ENCODE data around the gene ANKRD62.
"Not testable (repeated sequence)": the region's sequence is repeated elsewhere in the genome, so short reads cannot be mapped to it uniquely, and the experiment has no call there.

ANKRD62 gene

DNA sequence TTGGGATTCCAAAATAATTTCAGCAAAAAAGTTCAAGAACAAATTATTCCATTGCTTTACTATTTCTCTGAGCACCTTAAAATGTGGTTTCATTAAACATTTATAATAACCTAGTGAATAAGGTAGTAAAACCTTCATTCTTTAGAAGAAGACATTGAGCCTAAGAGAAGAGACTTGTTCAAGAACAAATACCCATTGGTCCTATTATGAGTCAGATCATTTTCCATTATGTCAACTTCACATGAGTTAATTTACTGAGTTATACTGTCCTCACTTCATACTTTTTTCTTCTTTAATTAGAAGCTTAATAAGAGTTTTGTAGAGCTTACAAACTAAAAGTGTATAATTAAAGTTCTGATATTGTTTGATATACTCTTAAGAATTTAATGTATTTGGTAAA is 5.5 kb downstream of the ANKRD62 start:
- DNase-seq: no peak

DNA sequence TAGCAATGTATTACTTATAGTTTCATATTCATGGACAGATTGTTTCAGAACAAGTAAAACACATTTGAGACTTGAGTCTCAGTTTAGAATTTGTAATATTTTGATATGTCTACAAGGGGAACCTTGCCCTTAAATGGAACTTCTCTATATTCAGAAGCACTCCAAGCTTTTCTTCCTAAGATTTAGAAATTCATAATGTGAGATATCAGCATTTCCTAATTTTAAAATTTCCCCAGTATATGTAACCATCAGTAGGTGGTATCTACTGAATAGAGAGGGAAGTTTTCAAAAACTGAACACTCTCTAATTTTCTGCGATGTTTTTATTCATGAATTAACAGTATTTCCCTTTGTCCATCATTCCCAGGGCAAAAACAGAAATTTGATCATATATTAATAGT is 7.6 kb downstream of the ANKRD62 start:
- DNase-seq: no peak

DNA sequence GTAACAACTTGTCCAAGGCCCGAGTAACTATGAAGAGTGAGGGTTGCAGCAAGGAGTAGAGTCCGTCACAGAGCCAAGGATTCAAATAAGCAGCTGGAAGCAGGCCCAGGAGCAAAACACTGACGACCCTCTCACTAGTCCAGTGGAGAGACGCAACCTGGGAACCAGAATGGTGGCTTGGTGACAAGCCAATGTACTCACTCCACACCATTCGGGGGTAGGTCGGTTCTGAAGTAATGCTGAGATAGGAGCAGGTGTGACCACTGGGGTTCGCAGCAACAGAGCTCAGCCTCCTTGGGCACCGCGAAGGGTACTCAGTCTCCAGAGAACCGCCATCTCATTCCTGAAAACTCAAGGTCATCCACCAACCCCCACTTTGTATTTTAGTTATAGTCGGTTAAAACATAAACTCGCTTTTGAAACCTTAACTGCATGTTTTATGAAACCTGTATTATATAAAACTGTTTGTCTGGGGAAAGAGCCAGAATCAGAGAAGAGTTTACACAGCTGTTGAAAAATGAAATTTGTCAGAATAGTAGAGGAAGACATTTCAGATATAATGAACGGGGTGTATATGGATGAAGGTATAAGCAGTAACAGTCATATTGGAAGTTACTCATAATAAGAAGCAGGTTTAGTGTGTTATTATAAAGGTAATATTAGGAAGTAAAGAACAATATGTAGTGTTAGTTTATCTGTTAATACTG is 8.6 kb downstream of the ANKRD62 start:
- no peak for DNase-seq

DNA sequence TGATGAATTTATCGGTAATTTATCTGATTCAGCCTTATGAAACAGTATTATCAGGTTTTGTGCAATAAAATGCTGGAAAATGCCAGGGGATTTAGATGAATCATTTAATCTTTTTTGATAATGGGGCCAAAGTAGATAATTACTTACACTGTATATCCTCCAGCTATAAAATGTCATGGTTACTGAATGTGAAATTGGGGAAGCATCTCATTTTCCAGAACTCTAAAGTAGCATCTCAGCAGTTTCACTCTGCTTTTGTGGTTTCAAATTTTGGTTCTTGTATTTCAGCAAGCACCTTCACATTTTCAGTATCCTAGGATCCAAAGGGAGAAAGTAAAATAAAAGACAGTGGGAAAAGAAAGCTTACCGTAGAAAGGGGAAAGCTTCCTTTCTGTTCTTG is 12.8 kb downstream of the ANKRD62 start:
- DNase-seq: no peak

DNA sequence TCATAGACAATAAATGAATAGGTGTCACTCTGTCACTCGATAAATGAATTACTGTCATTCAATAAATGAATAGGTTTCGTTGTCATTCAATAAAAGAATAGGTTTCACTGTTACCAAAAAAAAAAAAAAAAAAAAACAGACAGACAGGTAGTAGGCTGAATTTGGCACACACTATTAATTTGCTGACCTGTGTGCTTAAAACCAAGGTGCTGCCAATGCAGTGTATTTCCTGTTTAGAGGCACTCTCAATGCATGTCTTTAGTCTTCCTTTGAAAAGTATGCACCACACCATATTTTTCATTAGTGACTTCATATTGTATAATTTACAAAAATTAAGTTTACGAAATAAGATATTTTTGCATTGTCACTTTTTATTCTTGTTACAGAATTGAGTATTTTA is 16.2 kb downstream of the ANKRD62 start:
- no peak for DNase-seq

DNA sequence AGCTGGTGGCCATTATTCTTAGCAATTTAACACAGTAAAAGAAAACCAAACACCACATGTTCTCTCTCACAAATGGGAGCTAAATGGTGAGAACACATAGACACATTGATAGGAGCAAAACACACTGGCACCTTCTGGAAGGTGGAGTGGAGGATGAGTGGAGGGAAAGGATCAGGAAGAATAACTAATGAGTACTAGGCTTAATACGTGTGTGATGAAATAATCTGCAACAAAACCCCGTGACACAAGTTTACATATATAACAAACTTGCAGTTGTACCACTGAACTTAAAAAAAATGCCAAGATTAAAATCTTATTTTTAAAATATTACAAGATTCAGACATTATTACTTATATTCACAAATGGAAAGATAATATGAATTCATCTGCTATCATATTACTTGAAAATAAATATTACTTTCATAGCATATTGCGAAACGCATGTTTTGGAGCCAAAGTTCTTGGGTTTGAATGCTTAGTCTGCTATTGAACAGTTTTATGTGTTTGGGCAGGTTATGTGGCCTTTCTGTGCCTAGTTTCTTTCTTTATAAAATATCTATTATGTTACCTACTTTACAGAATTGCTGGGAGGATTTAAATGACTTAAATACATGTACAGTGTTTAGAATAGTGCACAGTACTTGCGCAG is 20.5 kb downstream of the ANKRD62 start:
- DNase-seq: no peak

DNA sequence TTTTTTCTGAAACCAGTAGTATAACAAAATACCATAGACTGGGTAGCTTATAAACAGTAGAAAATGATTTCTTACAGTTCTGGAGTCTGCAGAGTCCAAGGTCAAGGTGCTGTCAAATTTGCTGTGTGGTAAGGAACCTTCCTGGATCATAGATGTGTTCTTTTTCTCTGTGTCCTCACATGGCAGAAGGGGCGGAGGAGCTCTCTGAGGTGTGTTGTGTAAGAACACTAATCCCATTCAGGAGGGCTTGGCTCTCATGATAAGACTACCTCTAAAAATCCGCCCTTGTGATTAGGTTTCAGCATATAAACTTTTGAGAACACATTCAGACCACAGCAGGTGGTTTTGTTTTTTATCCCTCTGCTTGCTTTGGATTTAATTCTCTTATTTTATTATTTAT is 25.7 kb downstream of the ANKRD62 start:
- DNase-seq: no peak

DNA sequence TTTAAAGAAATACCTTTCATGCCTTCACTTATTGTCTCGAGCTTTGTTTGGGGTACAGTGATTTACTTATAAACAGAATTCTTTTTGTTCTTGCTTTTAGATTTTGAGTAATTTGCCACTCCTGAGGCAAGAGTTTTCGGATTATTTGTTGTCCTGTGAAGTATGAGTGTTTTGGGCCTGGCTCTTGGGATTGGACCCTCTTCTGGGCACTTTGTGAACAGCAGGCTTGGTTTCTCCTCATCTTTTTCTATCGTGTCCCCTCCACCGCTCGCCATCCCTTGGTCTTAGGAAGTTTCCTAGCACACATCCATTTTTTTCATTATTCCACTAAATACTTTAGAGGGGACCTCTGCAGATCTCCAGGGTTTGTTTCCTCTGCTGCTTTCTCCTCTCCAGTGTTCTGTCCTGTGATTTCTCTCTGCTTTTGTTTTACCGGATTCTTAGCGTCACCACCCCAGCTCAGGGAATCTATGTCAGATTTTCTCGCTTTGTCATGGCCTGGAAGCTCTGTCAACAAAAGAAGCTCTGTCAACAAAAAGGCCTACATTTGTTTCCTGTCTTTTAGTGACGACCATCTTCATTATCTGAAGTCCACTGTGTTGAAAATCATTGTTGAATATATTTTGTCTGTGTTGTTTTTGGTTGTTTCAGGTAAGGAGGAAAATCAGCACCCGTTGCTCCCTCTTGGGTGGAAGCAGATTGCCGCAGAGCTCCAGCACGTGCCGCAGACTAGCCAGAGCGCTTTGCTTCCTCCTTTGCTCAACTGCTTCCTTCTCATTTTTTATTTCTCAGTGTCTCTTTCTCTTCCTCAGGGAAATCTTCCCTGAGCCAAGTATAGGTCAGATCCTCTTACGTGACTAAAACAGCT is 27.8 kb downstream of the ANKRD62 start:
- no peak for DNase-seq

DNA sequence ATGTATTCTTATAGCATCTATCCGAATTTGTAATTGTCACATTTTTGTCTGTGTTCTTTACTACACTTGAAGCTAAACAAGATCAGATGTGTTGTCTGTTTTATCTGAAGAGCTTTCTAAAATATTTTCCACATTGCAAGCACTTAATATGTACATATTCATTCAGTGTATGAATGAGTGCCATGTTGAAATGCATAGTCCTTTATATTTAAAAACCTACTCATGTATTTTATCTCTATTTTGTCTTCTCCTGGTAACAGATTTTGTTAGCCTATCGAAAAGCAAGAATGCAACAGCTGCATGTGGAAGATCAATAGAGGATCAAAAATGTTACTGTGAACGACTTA is 28.4 kb downstream of the ANKRD62 start:
- DNase-seq: not testable (repeated sequence)

DNA sequence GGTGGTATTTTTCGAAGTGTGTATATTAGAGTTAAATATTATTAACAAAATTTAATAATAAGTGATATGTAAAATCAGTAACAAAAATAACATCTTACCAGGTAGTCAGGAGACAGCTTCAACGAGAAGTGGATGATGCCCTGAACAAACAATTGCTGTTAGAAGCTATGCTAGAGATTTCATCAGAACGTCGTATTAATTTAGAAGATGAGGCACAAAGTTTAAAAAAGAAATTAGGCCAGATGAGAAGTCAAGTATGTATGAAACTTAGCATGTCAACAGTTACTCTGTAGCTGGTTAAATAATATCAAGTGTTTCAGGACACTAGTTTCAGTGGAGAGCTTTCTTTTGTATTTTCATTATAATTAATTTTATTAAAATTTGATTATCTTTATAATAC is 34.0 kb downstream of the ANKRD62 start:
- not testable (repeated sequence) for DNase-seq

DNA sequence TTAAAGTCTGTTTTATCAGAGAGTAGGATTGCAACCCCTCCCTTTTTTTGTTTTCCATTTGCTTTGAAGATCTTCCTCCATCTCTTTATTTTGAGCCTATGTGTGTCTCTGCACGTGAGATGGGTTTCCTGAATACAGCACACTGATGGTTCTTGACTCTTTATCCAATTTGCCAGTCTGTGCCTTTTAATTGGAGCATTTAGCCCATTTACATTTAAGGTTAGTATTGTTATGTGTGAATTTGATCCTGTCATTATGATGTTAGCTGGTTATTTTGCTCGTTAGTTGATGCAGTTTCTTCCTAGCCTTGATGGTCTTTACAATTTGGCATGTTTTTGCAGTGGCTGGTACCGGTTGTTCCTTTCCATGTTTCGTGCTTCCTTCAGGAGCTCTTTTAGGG is 45.2 kb downstream of the ANKRD62 start:
- DNase-seq: not testable (repeated sequence)

DNA sequence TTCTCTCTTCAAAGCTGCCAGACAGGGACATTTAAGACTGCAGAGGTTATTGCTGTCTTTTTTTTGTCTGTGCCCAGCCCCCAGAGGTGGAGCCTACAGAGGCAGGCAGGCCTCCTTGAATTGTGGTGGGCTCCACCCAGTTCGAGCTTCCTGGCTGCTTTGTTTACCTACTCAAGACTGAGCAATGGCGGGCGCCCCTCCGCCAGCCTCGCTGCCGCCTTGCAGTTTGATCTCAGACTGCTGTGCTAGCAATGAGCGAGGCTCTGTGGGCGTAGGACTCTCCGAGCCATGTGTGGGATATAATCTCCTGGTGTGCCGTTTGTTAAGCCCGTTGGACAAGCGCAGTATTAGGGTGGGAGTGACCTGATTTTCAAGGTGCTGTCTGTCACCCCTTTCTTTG is 47.2 kb downstream of the ANKRD62 start:
- not testable (repeated sequence) for DNase-seq

DNA sequence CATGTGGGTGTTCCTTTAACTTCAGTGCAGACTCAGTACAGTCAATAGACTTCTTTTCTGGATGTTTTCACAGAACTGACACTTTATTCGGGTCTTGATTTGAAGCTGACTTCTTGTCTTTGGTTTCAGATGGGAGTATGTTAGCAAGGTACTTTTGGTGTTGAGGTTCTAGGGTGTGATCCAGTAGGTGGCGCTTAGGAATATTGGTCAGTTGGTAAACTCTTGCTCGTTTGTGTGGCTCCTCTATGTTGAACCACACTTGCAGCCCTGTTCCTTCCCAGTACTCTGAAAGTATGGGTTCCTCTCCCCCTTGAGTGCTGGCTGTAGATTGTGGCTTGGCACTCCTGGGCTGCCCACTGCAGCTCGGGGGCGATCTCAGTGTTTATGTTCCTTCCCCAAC is 48.1 kb downstream of the ANKRD62 start:
- not testable (repeated sequence) for DNase-seq

DNA sequence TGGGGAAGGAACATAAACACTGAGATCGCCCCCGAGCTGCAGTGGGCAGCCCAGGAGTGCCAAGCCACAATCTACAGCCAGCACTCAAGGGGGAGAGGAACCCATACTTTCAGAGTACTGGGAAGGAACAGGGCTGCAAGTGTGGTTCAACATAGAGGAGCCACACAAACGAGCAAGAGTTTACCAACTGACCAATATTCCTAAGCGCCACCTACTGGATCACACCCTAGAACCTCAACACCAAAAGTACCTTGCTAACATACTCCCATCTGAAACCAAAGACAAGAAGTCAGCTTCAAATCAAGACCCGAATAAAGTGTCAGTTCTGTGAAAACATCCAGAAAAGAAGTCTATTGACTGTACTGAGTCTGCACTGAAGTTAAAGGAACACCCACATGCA is 55.8 kb downstream of the ANKRD62 start:
- DNase-seq: not testable (repeated sequence)

DNA sequence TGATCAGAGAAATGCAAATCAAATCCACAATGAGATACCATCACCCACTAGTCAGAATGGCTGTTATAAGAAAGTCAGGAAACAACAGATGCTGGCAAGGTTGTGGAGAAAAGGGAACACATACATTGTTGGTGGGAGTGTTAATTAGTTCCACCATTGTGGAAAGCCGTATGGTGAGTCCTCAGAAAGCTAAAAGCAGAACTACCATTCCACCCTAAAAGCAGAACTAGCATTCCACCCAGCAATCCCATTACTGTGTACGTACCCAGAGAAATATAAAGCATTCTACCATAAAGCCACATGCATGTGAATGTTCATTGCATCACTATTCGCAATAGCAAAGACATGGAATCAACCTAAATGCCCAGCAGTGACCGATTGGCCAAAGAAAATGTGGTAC is 60.7 kb downstream of the ANKRD62 start:
- DNase-seq: no peak

DNA sequence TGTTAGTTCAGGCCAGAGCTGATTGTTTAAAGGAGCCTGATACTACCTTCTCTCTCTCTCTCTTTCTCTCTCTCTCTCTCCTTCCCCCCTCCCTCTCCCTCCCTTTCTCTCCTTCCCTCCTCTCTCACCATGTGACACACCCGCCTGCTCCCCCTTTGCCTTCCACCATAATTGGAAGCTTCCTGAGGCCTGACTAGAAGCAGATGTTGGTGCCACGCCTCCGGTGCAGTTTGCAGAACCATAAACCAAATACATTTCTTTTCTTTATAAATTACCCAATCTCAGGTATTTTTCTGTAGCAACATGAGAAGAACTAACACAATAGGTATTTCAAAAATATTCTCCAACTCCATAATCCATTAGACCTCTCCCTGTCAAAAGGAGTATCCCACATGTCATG is 62.4 kb downstream of the ANKRD62 start:
- DNase-seq: no peak

DNA sequence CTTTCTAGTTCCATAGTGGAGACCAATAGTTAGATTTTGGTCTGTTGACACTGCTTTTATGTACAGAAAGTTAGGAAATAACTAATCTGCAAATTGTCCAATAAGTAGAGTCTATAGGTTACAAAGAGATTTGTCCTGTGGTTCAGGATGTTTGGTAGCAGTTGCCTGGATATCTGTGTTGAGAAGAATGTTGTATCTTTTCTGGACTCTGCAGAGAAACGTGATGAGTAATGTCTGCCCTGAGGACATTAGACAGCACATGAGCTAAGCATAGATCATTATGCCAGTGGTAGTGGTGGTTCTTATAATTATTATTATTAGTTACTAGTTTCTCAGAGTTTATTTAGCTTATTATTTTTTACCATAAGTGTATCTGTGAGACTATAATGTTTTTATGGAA is 65.8 kb downstream of the ANKRD62 start:
- DNase-seq: no peak

DNA sequence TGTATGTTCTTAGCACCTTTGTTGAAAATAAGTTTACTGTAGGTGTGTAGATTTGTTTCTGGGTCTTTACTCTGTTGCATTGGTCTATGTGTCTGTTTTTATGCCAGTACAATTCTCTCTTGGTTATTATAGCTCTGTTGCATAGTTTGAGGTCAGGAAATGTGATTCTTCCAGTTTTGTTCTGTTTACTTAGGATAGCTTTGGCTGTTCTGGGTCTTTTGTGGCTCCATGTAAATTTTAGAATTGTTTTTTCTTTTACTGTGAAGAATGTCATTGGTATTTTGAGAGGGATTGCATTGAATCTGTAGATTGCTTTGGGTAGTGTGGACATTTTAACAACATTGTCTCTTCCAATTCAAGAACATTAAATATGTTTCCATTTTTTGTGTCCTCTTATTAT is 69.1 kb downstream of the ANKRD62 start:
- DNase-seq: no peak

DNA sequence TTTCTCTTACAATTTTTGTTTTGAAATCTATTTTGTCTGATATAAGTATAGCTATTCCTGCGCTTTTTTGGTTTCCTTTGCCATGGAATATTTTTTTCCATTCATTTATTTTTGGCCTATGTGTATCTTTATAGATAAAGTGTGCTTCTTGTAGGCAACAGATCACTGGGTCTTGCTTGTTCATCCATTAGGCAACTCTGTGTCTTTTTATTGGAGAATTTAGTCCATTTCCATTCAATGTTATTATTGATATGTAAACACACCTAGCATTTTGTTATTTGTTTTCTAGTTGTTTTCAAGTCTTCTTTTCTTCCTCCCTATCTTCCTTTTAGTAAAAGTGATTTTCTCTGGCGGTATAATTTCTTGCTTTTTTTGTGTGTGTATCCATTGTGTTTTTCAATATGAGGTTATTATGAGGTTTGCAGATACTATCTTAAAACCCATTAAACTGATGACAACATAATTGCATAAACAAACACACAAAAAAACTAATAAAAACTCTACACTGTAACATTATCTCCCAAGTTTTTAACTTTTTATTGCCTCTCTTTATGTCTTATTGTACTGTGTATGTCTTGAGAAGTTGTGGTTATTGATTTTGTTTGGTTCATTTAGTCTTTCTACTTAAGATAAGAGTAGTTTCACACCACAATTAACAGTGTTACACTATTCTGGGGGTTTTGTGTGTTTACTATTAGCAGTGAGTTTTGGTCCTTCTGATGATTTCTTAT is 71.6 kb downstream of the ANKRD62 start:
- no peak for DNase-seq

Measured in NCI-H69 (cell line).